ENCODE measurements around the gene MAB21L3. TPM values are rescaled to one million over a fixed set of nuclear protein-coding genes. Genes with fewer than 3 reads are reported as not detected.

Gene MAB21L3
- total RNA-seq, 2 experiments from 2014 or later, result not detected

- DNase-seq (no peak), ATAC-seq (no peak)
- H3K4me1 Mint-ChIP-seq (ENCODE audit: low read depth), result peaks cover 18% of the 10 kb centered on the region
- no peak overlapping the region for H3K4me3 Mint-ChIP-seq
- POLR2A ChIA-PET, result interaction anchor here (0.9 kb wide), 1 partner anchor 9 kb away, joined by 3 read pairs; no protein-coding TSS in a partner anchor
- H3K9me3 Mint-ChIP-seq, result no peaks in the 10 kb centered on the region
- H3K27me3 Mint-ChIP-seq, result no peaks in the 10 kb centered on the region
- TF ChIP-seq CTCF (IDR thresholded peaks at IDR 0.05), result no peak
- H3K27ac Mint-ChIP-seq, result no peak overlapping the region
- H3K36me3 Mint-ChIP-seq (ENCODE audit: low read depth), result no peaks in the 10 kb centered on the region
- intact Hi-C loops (cut with micrococcal nuclease), result loop anchor here (5.0 kb wide), 1 partner anchor 335 kb away; no protein-coding TSS in a partner anchor
- CTCF ChIA-PET, result interaction anchor here (0.6 to 14.8 kb wide), 13 partner anchors 8 to 352 kb away, joined by 3 to 460 read pairs (median 4); no protein-coding TSS in a partner anchor
These were observed 41.4 kb downstream of the MAB21L3 start for GRCh38 chr1:116152577-116152943.

GRCh38 chr1:116152950-116153691, 41.9 kb downstream of the MAB21L3 start:
- intact Hi-C loops (cut with micrococcal nuclease), result loop anchor here (5.0 kb wide), 1 partner anchor 334 kb away; no protein-coding TSS in a partner anchor
- H3K4me1 Mint-ChIP-seq (ENCODE audit: low read depth), result peaks cover 18% of the 10 kb centered on the region
- no peak for DNase-seq
- CTCF ChIA-PET, result interaction anchor here (0.8 to 7.7 kb wide), 9 partner anchors 8 to 346 kb away, joined by 3 to 77 read pairs (median 6); no protein-coding TSS in a partner anchor
- no peaks in the 10 kb centered on the region for H3K27me3 Mint-ChIP-seq
- H3K9me3 Mint-ChIP-seq, result no peaks in the 10 kb centered on the region
- POLR2A ChIA-PET, result interaction anchor here (0.8 to 1.7 kb wide), 3 partner anchors 14 to 332 kb away, joined by 3 to 4 read pairs (median 3); no protein-coding TSS in a partner anchor
- H3K4me3 Mint-ChIP-seq, result no peak overlapping the region
- no peaks in the 10 kb centered on the region for H3K36me3 Mint-ChIP-seq (ENCODE audit: low read depth)
- no peak overlapping the region for H3K27ac Mint-ChIP-seq
- ATAC-seq, result no peak
- no peak for TF ChIP-seq CTCF (IDR thresholded peaks at IDR 0.05)

GRCh38 chr1:116153692-116154031, 42.5 kb downstream of the MAB21L3 start:
- no peak for ATAC-seq
- TF ChIP-seq CTCF (IDR thresholded peaks at IDR 0.05), result no peak
- H3K9me3 Mint-ChIP-seq, result peaks cover 1% of the 10 kb centered on the region
- H3K4me1 Mint-ChIP-seq (ENCODE audit: low read depth), result peaks cover 18% of the 10 kb centered on the region
- no peaks in the 10 kb centered on the region for H3K27me3 Mint-ChIP-seq
- H3K27ac Mint-ChIP-seq, result no peak overlapping the region
- ChIA-PET POLR2A (interaction anchor here (0.8 to 1.7 kb wide), 3 partner anchors 14 to 332 kb away, joined by 3 to 4 read pairs (median 3); no protein-coding TSS in a partner anchor), CTCF (interaction anchor here (0.8 to 7.7 kb wide), 6 partner anchors 8 to 345 kb away, joined by 3 to 77 read pairs (median 8); no protein-coding TSS in a partner anchor)
- intact Hi-C loops (cut with micrococcal nuclease), result loop anchor here (5.0 kb wide), 1 partner anchor 334 kb away; no protein-coding TSS in a partner anchor
- no peak overlapping the region for H3K4me3 Mint-ChIP-seq
- no peak for DNase-seq
- H3K36me3 Mint-ChIP-seq (ENCODE audit: low read depth), result no peaks in the 10 kb centered on the region

GRCh38 chr1:116154536-116154935, 43.3 kb downstream of the MAB21L3 start:
- H3K4me3 Mint-ChIP-seq, result no peak overlapping the region
- intact Hi-C loops (cut with micrococcal nuclease), result loop anchor here (5.0 kb wide), 1 partner anchor 333 kb away; no protein-coding TSS in a partner anchor
- POLR2A ChIA-PET, result interaction anchor here (1.5 to 1.7 kb wide), 2 partner anchors 15 to 222 kb away, joined by 3 to 4 read pairs; no protein-coding TSS in a partner anchor
- CTCF ChIA-PET, result interaction anchor here (0.9 to 7.7 kb wide), 4 partner anchors 12 to 332 kb away, joined by 3 to 77 read pairs (median 18); no protein-coding TSS in a partner anchor
- H3K4me1 Mint-ChIP-seq (ENCODE audit: low read depth), result peaks cover 18% of the 10 kb centered on the region
- no peak overlapping the region for H3K27ac Mint-ChIP-seq
- TF ChIP-seq CTCF (IDR thresholded peaks at IDR 0.05), result no peak
- H3K9me3 Mint-ChIP-seq, result peaks cover 1% of the 10 kb centered on the region
- DNase-seq (no peak), ATAC-seq (no peak)
- no peaks in the 10 kb centered on the region for H3K36me3 Mint-ChIP-seq (ENCODE audit: low read depth)
- H3K27me3 Mint-ChIP-seq, result no peaks in the 10 kb centered on the region

DNA sequence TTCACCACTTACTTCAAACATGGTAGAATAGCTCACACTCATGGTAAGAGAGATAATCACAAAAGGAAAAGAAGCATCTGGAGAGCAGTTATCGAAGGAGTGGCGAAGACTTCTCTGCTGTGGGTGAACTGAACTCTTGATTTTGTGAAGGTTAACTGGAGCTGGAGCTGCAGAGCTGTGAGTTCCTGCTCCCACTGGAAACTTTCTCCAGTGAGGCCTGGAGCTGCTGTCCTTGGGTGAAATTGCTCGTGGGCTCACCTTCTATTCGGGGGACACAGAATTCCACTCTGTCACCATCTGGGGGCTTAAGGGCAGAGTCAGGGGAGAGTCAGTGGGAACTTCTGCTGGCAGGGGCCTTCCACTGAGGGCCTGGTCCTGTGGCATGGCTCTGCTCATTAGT, 45.9 kb downstream of the MAB21L3 start:
- ATAC-seq (no peak), DNase-seq (no peak)
- peaks cover 3% of the 10 kb centered on the region for H3K9me3 Mint-ChIP-seq
- intact Hi-C loops (cut with micrococcal nuclease), result no loop called here
- H3K4me1 Mint-ChIP-seq (ENCODE audit: low read depth), result peaks cover 2% of the 10 kb centered on the region
- H3K4me3 Mint-ChIP-seq, result no peak overlapping the region
- CTCF ChIA-PET, result interaction anchor here (0.6 to 4.1 kb wide), 4 partner anchors 11 to 254 kb away, joined by 3 to 22 read pairs (median 3); no protein-coding TSS in a partner anchor
- TF ChIP-seq CTCF (IDR thresholded peaks at IDR 0.05), result no peak
- no peaks in the 10 kb centered on the region for H3K36me3 Mint-ChIP-seq (ENCODE audit: low read depth)
- POLR2A ChIA-PET, result no interaction called here
- no peaks in the 10 kb centered on the region for H3K27me3 Mint-ChIP-seq
- H3K27ac Mint-ChIP-seq, result no peak overlapping the region

Data from activated CD8-positive, alpha-beta T cell treated with anti-CD3 and anti-CD28 coated beads for 36 hours (primary cell).